Measurements from ENCODE around the gene OTOP1.
"Not testable (repeated sequence)": the region's sequence is repeated elsewhere in the genome, so short reads cannot be mapped to it uniquely, and the experiment has no call there.

DNA sequence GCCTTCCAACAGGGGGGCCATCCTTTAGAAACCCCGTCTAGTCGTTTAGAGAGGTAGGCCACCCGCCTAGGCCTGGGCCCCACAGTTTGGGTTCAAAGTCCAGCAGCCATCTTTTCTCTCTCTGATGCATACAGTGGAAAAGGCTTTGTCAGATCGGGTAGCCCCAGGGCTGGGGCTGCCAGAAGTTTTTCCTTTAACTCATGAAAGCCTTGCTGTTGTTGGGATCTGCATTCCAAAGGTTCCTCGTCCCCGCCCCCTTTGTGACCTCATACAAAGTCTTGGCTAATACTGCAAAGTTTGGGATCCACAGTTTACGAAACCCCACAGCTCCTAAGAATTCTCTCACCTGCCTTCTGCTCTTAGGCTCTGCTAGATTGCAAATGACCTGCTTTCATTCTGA lies 64.5 kb downstream of the OTOP1 start:
- not testable (repeated sequence) for TF ChIP-seq PPARA (CRISPR knock-in tag; IDR thresholded peaks at IDR 0.05; ENCODE audit: borderline replicate concordance); ZC3H10 (CRISPR knock-in tag; IDR thresholded peaks at IDR 0.05); ZNF565 (CRISPR knock-in tag; conservative IDR thresholded peaks at IDR 0.05; ENCODE audit: low read depth)
